ENCODE measurements around the gene TGFBR1.

Gene TGFBR1

GRCh38 chr9:99060621-99061020 lies 44.3 kb upstream of the TGFBR1 start:
- no peak for TF ChIP-seq CTCF (IDR thresholded peaks at IDR 0.05; ENCODE audit: low read depth, low read length)
- DNase-seq (ENCODE audit: extremely low read depth, low read depth), result no peak

- no peak for TF ChIP-seq CTCF (IDR thresholded peaks at IDR 0.05; ENCODE audit: low read depth, low read length)
- no peak for DNase-seq (ENCODE audit: extremely low read depth, low read depth)
Measured at GRCh38 chr9:99062549-99062948, 42.4 kb upstream of the TGFBR1 start.

GRCh38 chr9:99063522-99063921 lies 41.4 kb upstream of the TGFBR1 start:
- TF ChIP-seq CTCF (IDR thresholded peaks at IDR 0.05; ENCODE audit: low read depth, low read length), result no peak
- DNase-seq (ENCODE audit: extremely low read depth, low read depth), result no peak

- no peak for TF ChIP-seq CTCF (IDR thresholded peaks at IDR 0.05; ENCODE audit: low read depth, low read length)
- DNase-seq (ENCODE audit: extremely low read depth, low read depth), result no peak
Measured at GRCh38 chr9:99066571-99066970, 38.3 kb upstream of the TGFBR1 start.

GRCh38 chr9:99069075-99069474 lies 35.8 kb upstream of the TGFBR1 start:
- DNase-seq (ENCODE audit: extremely low read depth, low read depth), result no peak
- TF ChIP-seq CTCF (IDR thresholded peaks at IDR 0.05; ENCODE audit: low read depth, low read length), result no peak

- DNase-seq (ENCODE audit: extremely low read depth, low read depth), result no peak
- no peak for TF ChIP-seq CTCF (IDR thresholded peaks at IDR 0.05; ENCODE audit: low read depth, low read length)
Measured at GRCh38 chr9:99069546-99069945, 35.4 kb upstream of the TGFBR1 start.

- no peak for DNase-seq (ENCODE audit: extremely low read depth, low read depth)
- TF ChIP-seq CTCF (IDR thresholded peaks at IDR 0.05; ENCODE audit: low read depth, low read length), result no peak
Measured at GRCh38 chr9:99070681-99071080, 34.2 kb upstream of the TGFBR1 start.
